Amniotic epithelial cell (primary cell): ENCODE results near the gene KMT2D.
A peak's percentile ranks its signal among the peaks of the same experiment; 100 is the strongest.

Experiments
- DNase-seq: peaks from one replicate; pipeline ENCODE4 v3.0.0-alpha.2; 2010; ENCODE audit warnings: low read depth

The KMT2D gene

GRCh38 chr12:49052451-49053208 lies 8.0 kb downstream of the KMT2D start:
- no peak for DNase-seq

- no peak for DNase-seq
Measured at GRCh38 chr12:49051777-49052438, 8.7 kb downstream of the KMT2D start.

GRCh38 chr12:49051373-49051764 lies 9.2 kb downstream of the KMT2D start:
- DNase-seq, result no peak

- DNase-seq, result no peak
Measured at GRCh38 chr12:49050507-49051372, 9.9 kb downstream of the KMT2D start.

- peak; percentile 72 for DNase-seq
Measured at GRCh38 chr12:49049566-49050224, 10.9 kb downstream of the KMT2D start.

DNA sequence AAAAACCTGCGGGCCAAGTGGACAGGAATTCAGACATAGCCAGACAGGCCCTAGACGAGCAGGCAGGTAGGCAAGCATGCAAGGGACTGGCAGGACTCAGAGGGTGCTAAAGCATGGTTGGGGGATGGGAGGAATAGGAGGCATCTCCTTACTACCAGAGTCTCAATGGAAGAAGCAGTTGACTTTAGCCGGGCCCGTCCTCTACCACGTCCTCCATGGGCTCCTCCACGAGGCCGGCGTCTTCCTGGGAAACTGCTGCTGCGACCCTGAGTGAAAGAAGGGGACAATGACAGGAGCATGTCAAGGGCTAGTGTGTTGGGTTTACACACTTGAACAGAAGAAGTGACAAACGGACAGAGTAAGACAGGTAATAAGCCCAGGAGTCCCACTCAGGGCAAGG lies 11.6 kb downstream of the KMT2D start:
- no peak for DNase-seq

- DNase-seq, result no peak
Measured at GRCh38 chr12:49046129-49046895, 14.3 kb downstream of the KMT2D start.

DNA sequence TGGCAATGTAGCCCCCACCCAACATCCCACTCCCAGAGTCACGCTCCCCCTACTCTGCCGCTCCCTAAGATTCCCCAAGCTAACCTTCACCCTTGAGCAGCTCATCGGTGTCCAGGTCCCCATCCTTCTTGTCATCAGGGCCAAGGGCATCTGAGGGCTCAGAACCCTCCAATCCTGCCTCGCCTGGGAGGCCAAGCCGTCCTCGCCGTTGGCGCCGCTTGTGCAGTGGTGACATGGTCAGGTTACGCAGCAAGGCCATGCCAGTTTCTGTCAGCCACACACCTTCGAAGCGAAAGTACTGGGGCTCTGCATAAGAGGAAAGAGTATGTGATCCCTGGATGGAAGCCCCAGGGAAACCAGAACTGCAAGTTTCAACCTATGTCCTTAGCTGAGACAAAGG lies 15.9 kb downstream of the KMT2D start:
- no peak for DNase-seq

DNA sequence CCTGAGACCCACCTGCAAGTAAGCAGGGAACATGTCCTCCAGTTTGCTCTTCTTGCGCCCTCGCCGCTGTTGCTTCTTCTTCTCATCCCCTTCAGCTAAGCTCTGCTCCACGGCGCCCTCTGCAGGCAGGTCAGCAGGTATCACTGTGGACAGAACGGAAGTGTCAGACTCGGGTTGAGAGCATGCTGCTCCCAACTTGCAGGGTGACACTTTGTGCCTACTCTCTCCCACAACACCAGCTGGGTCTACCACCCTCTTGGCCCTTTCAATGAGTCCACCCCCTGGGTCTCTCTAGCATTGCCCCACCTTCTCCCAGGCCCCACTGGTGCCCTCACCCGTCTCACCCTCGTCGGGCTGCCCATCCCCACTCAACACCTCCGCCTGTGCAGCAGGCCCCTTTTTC lies 16.7 kb downstream of the KMT2D start:
- peak; percentile 45 for DNase-seq

GRCh38 chr12:49043241-49043640 lies 17.4 kb downstream of the KMT2D start:
- DNase-seq, result no peak

- DNase-seq, result no peak
Measured at GRCh38 chr12:49041881-49042484, 18.6 kb downstream of the KMT2D start.

DNA sequence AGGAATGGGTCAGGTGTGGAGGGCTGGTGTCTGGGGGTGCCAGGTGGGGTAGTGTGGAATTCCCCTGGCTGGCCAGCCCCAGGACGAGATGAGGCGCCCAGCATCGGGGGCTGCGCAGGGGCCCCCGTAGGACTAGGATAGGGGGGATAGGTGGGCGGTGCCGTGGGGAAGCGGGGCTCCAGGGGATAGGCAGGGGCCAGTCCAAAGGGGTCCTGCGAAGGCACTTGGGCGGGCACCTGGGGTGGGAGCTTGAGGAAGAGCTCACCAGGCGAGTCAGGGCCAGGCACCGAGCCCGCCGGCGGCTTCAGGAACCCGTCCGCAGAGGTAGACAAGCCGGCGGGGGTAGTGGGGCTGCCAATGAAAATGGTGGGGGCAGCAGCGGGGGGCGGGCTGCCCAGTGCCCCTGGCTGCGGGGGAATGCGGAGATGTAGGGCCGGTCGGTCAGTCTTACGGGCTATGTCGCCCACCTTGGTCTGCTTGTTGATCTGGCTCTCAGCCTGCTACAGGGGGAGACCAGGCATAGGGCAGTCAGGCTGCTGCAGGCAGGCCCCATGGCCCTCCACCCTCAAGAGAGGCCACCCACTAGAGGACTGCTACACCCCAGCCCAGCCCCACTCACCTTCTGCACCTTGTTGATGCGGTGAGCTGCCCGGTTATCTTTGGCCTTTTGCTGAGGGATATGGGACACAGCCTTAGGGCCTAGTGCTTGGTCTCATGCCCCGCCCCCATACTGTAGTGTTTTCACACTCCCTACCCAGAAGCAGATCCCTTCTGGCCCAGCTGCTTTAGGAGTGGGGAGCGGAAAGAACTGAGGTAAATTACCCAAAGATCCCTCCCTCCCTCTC lies 19.3 kb downstream of the KMT2D start:
- no peak for DNase-seq

DNA sequence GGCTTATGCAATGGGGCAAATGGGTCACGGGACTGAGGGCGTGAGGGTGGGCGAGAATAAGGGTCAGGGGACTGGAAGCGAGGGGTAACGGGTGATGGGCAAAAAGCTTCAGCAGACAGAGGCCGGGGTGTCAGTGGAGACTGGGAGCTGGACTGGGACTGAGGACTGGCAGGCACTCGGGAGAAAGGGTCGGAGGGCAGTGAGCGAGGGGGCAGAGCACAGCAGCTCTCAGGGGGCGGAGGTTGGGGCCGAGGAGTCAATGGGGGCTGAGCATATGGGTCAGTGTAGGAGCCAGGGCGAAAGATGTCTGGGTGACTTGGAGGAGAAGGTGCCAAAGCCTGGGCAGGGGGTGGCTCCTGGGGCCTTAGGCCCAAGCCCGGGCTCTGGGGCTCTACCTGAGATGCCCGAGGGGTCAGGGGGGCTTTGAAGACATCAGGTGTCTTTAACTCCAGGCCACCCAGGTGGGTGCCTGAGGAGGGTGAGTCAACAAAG lies 20.2 kb downstream of the KMT2D start:
- no peak for DNase-seq

- no peak for DNase-seq
Measured at GRCh38 chr12:49039421-49040363, 20.9 kb downstream of the KMT2D start.

DNA sequence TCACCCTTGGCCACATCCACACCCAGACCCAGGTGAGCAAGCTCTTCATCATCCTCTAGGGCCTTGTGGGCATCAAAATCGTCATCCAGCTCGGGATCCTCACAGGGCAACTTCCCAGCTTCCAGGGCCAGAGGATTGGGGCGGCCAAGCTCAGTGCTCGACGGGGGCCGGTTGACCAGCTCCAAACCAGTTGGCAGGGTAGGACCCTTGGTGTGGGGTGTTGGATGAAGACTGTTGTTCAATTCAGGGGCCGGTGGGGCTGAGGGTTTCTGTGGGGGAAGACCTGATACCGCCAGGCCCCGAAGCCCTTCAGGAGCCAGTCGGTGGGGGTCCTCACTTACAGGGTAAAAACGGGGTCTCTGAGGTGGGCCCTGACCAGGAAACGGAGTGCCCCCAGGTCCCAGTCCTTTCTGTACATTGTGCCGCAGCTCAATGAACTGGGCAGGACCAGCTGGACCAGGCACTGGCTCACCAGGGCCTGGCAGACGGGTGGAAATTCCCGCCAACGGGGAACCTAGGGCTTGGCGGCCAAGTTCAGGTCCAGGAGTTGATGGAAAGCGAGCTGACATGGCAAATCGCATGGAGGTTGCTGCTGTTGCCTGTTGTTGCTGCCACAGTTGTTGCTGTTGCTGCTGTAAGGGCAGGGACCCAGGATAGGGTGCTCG lies 22.2 kb downstream of the KMT2D start:
- no peak for DNase-seq

- no peak for DNase-seq
Measured at GRCh38 chr12:49037947-49038237, 22.7 kb downstream of the KMT2D start.

DNA sequence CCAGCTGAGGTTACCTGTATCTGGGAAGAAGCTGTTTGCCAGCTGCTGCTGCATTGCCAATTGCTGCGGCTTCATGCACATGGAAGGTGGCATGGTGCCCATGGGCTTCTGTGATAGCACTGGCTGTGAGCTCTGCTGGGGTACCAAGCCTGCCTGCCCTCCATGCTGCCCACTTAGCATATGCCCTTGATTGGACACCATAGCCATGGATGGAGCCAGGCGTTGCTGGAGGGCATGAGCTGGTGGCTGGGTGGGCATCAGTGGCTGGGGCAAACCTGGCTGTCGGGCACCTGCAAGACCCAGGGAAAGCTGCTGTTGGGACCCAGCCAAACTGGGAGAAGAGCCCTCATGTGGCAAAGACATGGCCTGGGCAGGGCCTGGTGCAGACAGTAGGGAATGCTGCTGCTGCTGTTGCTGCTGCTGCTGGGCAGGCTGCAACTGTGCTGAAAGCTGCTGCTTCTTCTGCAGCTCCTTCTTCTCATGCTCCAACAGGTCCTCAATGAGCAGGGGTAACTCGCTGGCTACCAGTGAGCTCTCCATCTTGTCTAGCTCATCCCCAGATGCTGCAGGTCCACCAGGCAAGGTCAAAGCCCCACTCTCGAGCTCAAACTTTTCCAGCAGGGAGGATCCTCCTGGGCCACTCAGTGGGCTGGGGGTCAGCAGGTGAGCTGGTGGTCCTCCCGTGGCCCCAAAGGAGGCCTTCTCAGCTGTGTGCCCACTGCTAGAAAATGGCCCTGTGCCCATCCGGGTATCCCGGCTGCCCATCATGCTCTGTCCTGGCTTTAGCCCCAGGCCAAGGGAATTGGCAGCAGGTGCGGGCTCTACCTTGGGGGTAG lies 23.3 kb downstream of the KMT2D start:
- no peak for DNase-seq

DNA sequence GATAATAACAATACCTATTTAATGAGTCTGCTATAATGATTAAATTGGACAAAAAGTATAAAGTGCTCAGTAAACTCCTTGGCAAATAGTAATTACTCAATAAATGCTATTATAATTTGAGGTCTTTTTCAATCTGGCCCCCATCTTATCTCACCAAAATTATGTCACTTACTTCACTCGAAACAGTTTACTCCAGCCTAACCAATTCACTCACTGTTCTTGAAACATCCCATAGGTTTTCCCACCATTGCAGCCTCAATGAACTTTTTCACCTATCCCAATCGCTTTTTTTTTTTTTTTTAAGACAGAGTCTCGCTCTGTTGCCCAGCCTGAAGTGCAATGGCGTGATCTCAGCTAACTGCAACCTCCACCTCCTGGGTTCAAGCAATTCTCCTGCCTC lies 24.6 kb downstream of the KMT2D start:
- DNase-seq, result no peak
